ENCODE results near the gene AAMP.

- no peak for TF ChIP-seq CTCF (IDR thresholded peaks at IDR 0.05; ENCODE audit: insufficient read depth, low read length, poor library complexity, severe bottlenecking)
- TF ChIP-seq EZH2phosphoT487 (conservative IDR thresholded peaks at IDR 0.05; ENCODE audit: low read length), result no peak
Measured at GRCh38 chr2:218253232-218253625, 16.7 kb downstream of the AAMP start.

Measured in SU-DHL-6 (cell line).